Fibroblast of gingiva (primary cell): ENCODE data around the gene TAS1R3.

ENCODE experiments used
- DNase-seq: peaks from one replicate; pipeline ENCODE4 v3.0.0-alpha.2; 2011; ENCODE audit warnings: low read depth

The TAS1R3 gene

DNA sequence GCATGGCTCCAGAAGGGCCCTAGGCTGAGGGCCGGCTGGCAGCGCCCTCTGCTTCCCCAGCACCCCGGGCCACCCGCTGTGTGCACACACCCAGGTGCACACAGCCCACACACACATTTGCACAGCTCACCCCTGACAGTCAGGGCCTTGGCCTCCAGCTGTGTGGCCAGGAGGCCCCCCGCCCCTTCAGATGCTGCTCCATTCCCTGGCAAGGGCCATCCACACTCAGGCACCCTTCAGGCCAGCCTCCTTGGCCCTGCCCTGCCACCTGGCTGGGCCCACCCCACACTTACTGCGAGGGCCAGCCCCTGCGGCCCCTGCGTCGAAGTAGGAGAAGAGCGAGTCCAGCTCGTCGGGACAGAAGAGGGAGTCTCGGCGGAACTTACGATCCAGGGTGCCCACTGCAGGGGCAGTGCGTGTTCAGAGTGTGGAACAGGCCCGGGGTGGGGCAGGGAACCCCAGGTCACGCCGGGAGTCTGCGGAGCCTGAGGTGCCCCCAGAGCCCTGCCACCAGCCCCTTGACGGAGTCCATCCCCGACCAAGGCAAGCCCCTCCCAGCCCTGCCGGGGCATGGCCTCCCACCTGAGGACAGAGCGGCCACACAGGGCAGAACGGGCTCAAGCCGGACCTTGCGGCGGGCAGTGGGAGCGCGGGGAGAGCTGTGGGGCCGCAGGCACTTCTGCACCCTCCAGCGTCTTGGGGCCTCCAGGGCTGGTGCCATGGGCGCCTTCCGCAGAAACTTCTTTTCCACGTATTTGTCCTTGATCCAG, 35.7 kb upstream of the TAS1R3 start:
- DNase-seq = no peak

DNA sequence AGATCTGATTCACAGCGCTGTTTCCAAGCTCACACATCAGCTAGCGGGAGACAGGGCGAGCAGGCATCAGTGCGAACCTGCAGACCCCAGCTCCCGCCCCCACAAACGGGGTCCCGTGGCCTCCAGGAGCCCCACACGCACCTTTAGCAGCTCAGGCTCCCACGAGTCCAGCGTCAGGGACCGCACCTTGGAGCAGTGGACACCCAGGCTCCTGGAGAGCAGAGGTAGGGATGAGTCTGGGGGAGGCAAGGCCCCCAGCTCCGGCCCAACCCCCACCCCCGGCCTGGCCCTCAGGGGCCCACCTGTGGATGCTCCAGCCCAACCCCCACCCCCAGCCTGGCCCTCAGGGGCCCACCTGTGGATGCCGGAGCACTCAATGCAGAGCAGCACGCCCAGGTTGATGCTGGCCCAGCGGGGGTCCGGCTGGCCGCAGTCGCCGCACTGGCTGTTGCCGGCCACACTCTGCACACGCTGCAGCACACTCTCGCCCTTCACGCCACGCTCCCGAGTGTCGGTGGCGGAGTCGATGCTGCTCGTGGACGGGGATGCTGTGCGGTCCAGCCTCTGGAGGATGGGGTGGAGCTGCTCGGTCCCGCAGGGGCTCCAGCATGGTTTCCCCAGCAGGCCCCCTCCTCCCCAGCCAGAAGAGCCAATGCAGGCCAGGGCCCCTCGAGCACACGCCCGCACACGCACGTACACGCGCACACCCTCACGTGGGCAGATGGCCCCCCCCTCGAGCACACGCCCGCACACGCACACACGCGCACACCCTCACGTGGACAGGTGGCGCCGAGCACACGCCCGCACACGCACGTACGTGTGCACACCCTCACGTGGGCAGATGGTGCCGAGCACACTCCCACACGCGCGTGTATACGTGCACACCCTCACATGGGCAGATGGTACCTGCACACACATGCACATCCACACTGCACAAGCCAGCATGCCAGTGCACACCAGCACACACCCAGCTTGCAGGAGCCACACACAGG, 34.7 kb upstream of the TAS1R3 start:
- no peak for DNase-seq

DNA sequence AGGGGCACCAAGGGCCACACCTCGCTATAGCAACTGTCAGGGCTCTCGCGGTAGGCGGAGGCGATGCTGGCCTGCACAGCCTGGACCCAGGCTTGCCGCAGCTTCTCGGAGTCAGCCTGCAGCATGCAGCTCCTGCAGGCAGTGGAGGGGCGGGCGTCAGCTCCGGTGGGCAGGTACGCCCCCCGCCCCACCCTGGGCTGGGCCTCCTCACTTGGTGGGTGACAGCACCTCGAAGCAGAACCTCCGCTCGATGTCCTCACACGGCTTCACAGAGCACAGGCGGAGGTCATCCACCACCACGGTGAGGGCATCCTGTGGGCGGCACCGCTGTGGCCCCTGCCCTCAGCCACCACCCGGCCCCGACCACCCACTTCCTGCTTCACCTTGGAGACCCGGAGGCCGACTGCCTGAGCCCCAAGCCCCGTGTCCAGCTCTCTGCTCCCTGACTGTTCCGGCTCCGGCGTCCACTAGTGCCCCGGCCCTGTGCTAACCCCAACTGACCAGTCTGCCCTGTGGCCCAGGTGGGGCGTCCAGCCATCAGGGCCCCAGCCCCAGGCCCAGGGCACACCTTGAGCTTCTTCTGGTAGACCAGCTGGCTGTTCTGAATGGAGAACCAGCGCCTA, 33.2 kb upstream of the TAS1R3 start:
- DNase-seq = no peak

DNA sequence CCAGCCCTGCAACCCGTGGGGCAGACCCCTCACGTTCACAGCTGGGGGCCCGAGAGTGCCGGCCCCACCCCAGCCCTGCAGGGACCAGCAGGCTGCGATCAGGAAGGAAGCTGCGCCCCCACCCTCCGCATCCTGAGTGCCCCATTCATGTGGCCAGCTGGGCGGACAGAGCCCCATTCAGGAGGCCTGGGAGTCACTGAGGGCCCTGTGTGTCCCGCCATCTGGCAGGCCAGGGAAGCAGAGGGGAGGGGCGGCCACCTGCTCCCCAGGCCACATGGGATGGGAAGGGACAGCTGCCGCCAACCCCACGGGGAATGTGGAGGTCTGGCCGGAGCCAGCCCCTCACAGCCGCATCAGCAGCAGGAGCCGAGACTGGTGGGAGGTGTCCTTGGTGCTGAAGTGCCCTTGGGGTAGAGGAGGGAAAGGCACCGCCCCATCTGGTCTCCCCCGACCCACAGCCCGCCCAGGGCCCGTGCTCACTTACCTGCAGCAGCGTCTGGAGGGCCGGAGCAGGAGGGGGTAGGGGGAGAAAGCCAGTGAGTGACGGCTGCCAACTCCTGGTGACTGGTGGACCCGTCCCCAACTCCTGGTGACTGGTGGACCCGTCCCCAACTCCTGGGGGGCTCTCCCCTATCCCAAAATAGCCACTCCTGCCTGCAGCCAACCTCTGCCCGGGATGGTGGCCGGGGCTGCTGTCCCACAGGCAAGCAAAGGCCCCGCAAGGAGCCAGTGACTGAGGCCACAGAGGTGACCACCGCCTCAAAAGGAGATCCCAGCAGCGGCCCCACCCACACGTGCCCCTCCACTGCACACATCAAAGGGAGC, 32.0 kb upstream of the TAS1R3 start:
- no peak for DNase-seq

DNA sequence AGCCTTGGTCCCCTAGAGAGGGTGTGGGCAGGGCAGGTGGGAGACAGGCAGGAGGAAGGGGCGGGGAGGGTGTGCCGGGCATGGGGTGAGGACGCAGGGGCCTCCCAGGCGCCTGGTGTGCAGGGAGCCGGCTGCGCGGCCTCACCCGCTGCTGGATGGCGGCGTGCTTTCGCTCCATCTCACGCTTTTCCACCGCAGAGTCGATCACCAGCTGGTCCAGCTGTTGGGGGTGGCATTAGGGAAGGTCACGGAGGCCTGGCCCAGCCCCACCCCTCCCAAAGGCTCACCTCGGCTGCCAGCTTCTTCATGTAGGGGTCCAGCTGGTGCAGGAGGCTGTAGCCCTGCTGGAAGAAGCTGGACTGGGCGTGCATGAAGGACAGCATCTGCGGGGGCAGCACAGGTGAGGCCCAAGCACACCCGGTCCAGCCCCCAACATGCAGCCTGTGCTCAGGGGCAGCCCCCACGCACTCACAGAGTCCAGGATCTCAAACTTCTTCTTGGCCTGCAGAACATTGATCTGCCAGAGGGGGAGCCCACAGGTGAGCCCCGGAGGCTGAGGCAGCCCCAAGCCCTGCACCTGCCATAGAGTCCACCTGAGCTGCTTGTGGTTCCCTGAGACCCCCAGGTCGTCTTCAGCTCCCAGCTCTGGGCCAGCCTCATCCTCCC, 31.3 kb upstream of the TAS1R3 start:
- DNase-seq = no peak

DNA sequence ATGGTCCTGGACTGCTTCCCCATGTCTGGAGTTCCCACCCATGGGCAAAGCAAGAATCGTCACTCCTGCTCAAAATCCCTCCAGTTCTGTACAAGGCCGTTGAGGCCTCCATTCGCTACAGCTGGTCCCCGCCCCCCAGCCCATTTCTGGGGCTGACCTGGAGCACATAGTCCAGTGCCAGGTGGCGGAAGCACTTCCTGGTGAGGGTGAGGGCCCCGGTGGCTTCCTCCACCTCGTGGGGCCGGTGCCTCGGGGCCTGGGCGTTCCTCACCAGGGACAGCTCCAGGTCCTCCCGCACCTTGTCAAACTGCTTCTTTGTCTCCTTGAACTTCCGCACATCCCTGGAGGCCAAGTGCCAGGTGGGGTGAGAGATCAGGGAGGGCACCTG, 30.7 kb upstream of the TAS1R3 start:
- DNase-seq = no peak

DNA sequence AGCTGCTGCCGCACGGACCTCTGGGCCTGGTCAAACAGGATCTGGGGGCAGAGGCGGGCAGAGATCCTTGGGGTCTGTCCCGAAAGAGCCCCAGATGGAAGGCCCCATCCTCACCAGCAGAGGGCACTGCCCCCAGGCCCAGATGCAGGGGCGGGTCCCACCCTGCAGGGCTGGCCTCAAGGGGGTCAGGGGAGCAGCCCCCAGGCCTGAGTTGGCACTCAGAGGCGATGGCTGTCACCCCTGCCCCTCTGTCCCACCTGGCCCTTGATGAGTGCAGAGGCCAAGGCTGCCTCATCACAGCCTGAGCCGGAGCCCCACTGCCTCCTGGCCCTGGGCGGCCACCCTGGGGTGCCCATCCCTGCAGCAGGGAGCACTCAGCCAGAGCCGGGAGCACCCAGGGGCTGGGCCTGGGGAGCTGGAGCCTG, 29.1 kb upstream of the TAS1R3 start:
- DNase-seq = no peak

DNA sequence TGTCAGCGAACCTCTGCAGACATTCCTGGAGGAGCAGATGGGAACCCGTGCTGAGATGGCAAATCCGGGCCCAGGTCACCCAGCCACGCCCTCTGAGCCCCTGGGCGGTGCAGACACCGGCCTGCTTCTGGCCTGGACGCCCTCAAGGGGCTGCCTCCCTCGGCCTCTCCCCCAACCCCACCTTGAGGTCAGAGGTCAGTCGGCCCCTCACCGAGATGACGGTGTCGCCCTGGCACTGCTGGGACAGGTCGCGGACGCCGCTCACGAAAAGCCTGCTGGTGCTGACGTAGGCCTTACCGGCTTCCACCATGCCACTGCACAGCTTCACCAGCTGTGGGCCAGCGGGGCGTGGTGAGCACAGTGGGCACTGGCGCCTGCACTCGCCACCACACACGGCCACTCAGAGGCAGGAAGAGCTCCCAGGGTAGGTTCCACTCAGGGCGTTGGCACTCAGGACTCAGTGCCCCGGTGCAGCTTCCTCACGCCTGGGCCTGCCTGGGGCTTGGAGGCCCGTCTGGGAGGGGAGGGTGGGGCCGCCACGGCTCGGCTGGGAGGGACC, 28.1 kb upstream of the TAS1R3 start:
- DNase-seq = no peak

DNA sequence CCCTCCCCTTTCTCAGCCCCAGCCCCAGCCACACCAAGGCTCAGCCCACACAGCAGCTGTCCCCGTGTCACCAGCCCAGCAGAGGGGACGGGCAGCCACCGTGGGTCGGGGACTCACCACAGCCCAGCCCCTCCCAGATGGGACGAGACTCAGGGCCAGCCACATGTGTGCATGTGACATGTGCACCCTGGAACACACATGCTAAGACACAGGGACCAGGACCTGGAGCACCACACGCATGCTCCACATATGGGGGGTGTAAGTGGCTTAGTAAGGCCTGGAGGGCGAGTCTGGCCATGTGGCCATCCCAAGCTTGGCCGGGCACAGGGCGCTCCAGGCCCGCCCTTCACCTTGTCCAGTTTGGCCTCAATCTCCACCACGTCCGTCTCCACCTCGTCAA, 27.3 kb upstream of the TAS1R3 start:
- no peak for DNase-seq

DNA sequence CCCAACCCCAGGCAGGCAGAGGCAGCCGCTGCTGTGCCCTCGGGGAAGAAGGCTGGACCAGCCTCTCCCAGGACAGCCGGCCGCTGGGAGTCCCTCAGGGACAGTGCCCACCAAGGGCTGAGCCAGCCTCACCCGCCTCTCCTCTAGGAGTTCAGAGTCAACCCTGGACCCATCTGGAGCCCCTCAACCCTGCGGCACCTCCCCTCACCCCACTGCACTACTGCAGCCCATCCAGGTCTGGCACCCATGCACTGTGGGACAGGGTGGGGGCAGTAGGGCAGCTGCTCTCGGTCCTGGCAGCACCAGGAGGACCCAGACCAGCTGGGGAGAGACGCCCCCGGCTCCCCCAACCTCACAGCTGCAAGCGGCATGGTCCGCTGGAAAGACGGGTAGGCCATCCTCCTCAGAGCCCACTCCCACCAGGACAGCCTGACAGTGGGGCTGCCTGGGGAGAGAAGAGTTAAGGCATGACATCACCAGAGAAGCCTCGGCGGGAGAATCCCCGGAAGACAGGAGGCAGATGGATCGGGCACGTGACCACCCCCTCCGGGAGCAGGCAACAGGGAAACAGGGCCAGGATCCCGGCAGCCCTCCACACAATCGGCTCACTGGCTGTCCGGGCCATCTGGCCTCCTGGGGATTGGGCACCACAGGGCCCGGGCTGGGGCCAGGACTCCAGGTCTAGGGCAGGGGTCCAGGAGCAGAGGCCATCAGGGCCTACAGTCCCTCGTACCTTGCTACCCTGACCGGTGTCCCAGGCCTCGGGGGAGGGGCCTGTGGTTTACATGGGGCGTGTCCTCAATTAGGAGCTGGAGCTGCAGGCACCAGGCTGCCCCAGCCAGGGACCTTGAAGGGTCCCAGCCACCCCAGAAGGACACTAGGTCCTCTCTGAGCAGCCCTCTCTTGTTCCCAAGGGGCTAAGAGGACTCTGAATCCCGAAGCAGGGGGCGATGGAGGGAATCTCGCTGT, 26.5 kb upstream of the TAS1R3 start:
- DNase-seq = peak; percentile 68

DNA sequence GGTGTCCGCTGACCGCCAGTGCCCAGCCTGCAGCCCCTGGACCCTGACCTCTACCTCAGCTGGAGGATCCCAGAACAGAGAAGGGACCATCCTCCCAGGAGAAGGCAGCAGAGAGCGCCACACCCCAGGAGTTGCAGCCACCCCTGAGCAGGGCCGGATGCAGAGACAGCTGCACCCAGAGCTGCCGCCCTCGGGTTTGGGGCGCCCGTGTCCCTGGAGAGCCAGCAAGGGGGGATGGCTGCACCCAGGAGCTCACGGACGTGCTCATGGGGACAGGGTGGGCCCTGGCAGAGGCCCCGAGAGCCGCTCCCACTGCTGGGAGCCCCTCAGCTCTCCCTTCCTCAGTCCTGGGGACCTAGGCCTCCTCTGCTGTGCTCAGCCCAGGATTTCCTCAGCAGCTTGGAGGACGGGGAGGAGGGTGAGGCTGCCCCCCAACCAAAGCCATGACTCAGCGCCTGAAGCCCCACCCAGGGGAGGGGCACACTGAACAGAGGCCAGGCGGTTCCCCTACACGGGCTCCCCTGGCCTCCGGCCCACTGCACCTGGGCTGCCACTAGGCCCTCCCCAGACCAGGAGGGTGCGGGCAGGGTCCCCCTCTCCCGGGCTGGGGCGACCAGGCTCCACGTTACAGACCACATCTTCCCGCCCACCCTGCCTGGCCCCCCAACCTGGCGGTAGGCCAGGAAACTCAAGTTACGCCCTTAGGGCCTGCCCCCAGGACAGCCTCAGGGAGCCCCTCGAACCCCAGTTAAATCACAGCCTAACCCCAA, 25.6 kb upstream of the TAS1R3 start:
- DNase-seq = peak; percentile 69

DNA sequence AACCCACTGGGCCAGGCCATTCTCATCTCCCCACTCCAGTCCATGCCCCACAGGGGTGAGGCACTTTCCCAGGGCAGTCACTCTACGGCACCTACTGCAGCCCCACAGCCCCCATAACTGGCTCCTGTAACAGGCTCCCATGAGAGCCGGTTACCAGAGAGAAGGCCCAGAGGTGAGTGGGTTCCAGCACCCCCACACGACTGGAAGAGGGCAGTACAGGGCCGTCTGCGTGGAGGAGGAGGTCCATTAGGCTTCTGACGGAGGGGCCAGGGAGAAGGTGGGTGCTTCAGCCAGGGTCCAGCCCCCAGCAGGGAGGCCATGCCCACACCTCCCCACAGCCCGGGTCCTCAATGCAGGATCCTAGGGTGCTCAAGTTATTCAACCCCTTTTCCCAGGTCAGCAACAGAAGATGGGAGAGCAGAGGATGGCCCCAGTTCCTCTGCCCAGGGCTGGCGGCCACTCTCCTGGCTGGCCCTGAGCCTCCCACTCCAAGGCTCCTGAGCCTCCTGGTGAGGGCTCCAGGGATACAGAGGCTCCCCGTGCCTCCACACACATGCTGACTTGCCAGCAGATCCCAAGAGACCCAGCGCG, 24.9 kb upstream of the TAS1R3 start:
- DNase-seq = no peak

DNA sequence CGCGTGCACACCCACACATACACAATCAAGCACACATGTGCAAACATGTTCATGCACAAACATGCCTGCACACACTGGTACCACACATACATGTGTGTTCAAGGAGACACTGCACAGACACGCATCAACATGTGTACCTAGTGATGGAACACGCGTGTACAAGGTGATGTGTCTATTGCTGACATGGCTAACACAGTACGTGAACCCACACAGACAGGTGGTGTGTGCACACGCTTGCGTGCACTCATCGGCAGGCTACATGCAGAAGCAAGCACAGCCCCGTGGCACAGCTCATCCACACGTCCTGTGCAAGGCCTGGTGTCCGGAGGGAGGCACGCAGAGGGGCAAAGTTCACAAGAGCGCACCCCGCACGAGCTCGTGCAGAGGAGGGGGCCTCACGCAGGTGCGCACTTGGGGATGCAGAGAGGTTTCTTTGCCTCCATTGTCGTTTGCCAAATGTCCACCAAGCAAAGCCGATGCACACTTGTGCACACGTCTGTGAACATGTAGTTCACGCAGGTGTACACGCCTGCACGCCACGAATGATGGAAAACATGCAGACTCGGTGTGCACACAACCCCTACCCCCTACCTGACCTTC, 24.3 kb upstream of the TAS1R3 start:
- DNase-seq = no peak

DNA sequence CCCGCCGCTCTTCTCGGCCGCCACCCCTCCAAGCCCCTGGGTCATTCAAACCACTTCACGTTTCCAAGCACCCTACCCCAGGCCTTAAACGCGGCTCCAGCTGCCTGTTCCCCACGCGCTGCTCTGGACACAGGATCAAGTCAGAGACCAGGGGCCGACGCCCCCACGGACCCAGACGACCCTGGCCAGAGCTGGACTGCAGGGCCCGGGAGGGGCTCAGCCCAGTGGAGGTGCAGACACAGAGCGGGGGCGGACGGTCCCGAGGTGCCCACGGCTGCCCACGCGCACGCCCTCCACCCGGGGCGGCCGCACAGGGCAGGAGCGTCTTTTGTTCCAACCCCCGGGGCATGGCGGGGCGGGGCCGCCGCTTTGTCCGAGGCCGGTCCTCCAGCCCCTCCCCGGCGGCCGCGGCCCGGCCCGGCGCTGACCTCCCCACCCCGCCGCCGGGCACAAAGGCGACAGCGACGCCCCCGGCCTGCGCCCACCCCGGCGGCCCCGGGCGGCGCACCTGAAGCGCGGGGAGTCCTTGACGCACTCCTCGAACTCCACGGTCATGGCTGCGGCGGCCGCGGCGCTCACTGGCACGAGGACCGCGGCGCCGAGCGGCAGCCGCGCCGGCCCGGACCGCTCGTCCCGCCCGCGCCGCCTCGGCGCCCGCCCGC, 23.7 kb upstream of the TAS1R3 start:
- peak; percentile 40 for DNase-seq

DNA sequence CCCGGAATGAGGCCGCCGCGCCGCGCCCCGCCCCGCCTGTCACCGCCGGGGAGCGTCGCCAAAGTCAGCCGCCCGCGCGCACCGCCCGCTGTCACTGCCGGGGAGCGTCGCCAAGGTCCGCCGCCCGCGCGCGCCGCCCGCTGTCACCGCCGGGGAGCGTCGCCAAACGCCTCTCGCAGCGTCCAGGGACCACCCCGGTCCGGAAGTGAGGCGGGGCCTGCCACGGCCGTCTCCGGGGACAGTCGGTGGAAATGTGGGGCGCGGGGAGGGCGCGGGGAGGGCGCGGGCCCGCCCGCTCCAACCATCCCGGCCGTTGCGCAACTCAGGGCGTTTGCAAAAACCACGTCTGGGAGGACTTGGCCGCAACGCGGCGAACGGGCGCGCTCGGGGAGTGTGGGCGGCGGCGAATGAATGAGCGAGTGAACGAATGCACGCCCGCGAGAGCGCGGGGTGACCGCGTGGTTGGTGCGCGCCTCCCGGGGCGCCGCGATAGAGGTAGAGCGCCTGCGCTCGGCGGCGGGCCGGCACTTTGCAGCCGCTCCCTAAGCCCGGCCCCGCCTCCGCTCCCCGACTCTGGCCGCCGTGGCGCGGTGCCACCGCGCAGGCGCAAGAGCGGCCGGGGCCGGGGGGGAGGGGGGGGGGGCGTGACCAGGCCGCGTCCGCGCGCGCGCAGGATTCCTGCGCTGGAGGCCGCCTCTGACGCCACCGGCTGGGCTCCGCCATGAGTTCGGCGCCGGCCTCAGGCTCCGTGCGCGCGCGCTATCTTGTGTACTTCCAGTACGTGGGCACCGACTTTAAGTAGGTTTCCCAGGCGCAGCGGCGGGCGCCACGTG, 22.9 kb upstream of the TAS1R3 start, which contains the start of the genes ACAP3 and PUSL1:
TSS of gene ACAP3 (minus strand) at position 8 of the 833 bp plus-strand sequence. CDS start 115 bp downstream, outside the sequence.
TSS of gene PUSL1 (plus strand) at position 675 of the 833 bp plus-strand sequence. CDS start at position 722, 47 bp downstream.
- peak; percentile 97 for DNase-seq

DNA sequence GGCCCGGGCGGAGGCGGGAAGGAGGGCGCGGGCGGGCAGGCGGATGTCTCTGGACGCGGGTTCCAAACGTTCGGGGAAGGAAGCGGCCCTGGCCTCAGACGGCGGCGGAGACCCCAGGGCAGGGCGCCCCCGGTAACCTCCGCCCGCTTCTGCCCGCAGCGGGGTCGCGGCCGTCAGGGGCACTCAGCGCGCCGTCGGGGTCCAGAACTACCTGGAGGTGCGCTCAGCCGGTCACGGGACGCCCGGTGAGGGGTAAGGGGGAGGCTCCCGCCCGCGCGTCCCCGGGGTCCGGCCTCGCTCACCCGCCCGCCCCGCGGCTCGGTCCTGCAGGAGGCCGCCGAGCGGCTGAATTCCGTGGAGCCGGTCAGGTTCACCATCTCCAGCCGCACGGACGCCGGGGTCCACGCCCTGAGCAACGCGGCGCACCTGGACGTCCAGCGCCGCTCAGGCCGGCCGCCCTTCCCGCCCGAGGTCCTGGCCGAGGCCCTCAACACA, 22.3 kb upstream of the TAS1R3 start:
- no peak for DNase-seq
